Islet of Langerhans (tissue), 1 donor: ENCODE measurements around the gene TMEM132D.
"Not testable (repeated sequence)": the region's sequence is repeated elsewhere in the genome, so short reads cannot be mapped to it uniquely, and the experiment has no call there.

Experiments
- FAIRE-seq: peaks from one replicate; lab custom pipeline; 2011; peaks lifted over from hg19 to GRCh38; lab: Jason Lieb, UNC

The TMEM132D gene

DNA sequence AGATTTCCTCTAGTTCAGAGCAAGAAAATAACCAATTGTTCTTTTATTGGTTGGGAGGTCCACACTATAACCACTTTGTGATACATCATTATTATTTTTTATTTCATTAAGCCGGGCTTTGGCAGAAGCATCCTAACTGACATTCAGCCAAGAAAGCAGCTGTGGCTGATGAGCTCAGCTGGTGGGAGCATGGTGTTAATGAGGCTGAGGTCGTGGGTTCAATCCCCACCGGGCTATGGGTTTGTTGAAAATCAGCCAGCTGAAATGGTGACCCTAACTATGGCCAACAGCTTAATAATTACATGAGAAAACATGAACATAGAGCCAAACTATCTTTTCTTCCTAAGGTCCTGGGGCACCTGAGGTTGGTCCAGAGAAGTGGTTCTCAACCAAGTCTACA, 672.3 kb downstream of the TMEM132D start:
- FAIRE-seq, result no peak

DNA sequence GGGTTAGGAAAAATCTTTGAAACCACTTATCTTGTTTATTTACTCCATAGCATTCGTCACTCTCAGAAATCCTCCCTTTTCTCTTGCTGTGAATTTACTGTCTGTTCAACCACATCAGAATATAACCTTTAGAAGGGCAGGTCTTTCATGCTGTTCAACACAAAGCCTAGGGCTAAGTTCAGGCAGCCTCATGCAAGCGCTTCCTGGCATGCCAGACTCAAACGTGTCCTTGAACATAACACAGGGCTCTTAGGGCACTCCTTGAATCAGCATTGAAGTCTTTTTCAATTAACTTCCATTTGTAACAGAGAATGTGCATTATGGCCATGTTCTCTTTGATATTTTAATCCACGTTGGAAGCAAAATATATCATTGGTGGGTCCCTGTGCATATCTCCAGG, 672.8 kb downstream of the TMEM132D start:
- FAIRE-seq, result no peak

DNA sequence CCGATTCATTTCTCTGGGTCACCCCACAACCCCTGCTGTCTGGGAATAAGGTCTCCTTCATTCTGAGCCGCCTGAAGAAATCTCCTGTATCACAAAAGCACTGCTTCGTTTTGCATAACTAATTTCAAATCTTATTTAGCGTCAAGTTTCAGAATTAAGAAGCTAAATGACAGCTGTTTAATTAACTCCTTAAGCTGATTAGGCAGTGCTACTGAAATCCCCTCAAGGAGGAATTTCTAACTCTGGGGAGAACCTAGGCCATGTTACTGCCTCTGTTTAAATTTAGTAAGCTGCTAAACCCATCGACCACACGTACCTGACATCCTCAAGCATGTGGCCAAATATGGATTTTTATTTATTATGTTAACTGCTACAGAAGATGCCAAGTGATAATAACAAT, 677.0 kb downstream of the TMEM132D start:
- no peak for FAIRE-seq

DNA sequence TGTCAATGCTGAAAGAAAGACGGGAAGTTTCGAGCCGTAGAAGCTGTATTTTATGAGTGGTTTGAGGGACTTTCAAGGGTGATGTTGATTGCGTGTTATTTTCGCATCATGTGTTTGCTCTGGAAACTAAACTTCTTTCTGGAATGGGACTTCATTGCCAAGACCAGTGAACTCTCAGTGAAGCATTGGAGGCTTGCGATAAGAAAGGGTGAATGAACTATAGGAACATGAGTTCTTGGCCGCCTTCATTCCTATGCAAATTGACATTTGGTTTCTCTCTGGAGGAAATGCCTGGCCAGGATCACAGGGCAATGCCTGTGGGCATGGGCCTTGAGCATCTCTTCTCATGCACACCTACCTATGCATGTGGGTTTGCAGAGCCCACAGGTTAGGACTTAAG, 677.8 kb downstream of the TMEM132D start:
- no peak for FAIRE-seq

DNA sequence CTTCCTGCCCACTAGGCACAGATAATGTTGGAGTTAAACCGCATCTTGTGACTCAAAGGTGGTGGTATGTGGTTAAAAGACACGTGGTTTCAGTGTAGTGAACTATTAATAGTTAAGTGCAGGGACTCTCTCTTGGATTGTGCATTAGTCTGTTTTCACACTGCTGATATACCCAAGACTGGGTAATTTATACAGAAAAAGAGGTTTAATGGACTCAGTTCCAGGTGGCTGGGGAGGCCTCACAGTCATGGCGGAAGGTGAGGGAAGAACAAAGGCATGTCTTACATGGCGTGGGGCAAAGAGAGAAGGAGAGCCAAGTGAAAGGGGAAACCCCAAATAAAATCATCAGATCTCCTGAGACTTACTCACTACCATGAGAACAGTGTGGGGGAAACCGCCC, 688.3 kb downstream of the TMEM132D start:
- no peak for FAIRE-seq

DNA sequence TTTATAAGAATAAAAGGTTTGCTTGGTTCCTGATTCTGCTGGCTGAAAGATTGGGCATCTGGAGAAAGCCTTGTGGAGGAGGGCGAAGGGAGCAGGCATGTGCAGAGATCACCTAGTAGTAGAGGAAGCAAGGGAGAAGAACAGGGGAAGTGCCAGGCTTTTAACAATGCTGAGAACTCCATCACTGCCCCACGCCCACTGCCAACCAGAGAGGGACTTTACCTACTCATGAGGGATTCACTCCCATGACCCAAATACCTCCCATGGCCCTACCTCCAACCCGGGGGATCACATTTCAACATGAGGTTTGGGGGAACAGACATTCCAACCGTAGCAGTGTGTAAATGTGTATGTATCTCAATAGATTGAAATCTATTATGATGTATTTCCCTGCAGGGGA, 690.3 kb downstream of the TMEM132D start:
- FAIRE-seq, result no peak

DNA sequence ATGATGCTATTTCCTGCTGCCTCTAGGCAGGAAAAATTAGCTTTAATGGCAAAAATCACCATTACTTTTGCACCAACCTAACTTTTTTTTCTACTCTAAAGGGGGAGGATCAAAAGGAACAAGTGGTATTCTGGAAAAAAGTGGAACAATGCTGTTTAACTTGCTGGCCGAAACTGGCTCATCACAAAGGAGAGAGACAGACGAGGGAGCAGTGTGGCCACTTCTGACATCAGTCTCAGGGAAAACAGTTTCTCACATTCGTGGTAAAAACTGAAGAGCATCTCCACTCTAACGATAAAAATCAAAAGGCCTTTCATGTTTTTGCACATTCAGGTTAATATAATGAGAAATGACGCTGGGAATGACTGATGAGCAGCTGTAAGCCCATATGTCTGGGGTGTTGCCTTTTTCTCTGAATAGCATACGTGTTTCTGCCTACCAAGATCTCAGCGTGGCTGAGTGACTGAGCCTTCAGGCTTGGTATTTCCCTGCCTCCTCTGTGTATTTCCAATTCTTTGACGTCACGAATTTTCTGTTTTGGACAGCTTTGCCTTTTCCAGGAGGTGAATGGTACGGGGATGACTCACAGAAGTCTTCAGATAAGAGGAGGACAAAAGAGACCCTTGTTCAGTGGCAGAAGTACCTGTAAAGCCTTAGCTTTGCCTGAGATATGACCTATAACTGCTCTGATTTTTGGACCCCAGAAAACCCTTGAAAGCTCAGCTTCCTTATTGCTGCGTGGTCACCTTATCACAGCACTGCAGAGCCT, 691.8 kb downstream of the TMEM132D start:
- no peak for FAIRE-seq

DNA sequence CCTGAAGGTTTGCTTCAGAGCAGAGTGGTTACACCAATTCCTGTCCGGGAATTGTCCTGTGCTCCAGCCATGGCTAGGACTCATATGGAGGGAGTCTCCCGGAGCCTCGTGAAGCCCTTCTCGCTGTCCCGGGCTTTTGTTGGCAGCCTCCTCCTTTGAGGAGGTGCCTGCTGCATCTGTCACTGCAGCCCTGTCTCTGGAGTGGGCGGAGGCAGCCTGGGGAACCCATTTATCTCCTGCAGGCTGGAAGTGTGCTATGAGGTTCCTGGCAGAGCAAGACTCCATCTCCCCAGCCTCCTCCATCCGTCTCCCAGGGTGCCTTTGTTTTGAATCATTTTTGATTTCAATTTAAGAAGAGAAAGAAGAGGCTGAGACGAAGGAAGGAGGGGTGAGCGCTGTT, 695.3 kb downstream of the TMEM132D start:
- no peak for FAIRE-seq

DNA sequence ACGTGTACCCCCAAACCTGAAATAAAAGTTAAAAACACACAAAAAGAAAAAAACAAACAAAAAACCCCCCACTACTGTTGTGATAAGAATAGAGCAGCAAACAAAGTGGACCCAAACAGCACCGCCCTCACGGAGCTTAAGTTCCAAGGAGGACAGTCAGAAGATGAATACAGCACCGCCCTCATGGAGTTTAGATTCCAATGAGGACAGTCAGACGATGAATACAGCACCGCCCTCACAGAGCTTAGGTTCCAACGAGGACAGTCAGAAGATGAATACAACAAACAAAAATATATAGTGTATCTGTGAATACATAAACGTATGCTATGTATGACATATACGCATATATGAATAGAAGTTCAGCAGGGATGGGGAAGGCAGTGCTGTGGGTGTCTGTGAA, 696.7 kb downstream of the TMEM132D start:
- FAIRE-seq, result no peak

DNA sequence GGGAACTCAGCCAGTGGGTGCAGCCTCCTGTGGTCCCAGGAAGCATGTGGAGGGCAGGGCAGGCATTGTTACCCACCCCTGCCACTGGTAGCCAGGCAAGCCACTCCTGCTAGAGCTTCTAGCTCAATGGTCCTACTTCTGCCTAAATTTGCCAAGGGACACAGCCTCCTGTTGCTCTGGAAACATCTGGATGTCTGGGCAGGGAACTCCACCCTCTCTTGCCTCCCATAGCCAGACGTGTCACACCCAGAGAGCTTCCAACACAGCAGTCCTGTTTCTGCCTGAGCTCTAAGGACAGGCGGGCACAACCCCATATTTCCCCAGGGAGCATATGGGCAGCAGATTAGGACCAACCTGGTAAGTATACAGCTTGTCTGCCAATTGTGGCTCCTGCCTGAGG, 700.4 kb downstream of the TMEM132D start:
- no peak for FAIRE-seq

DNA sequence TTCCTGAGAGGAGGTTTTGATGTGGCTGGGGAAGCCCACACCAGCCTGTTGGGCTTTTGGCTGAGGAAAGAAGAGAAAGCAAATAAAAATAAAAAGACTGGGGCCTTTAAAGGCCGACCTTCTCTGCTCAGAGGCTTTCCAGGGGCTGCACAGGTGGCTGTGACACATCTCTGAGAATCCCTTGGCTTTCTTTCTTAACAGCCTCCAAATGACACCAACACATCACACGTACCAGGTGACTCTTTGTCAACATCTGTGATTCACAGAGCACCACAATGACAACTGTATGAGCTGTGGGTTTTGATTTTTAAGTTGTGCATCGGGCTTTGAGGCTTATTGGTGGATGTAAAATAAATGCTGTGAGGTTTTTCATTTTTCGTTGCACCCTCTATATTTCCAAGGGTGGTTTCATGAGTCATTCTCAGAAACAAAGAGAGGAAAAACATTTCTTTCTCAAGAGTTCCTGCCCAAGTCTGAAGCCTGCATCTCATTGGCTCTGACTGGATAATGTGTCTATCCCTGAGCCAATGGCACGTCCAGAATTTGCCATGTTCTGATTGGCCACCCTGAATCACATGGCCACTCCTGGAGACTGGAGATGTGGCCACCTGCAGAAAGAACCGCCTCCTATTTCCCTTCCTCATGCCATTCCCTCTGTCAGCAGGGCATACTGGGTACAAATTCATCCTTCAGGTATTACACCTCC, 701.6 kb downstream of the TMEM132D start:
- no peak for FAIRE-seq

DNA sequence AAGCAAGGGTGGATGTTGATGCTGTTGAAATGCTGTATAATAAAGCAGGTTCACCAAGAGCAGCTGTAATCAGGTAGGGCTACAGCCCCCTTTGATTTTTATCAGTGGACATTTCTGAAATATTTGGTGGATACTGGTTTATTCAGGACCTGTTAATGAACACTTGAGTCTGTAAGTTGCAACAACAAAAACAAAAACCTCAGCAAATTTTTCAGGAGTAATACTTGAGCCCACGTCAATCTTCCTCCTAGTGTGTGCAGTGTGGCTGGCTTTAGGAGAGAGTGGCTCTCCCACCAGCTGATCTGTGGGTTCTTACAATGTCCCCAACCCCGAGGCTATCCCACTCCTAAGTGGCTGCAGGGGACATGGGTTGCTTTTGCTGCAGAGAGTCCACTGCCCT, 702.8 kb downstream of the TMEM132D start:
- FAIRE-seq, result no peak

DNA sequence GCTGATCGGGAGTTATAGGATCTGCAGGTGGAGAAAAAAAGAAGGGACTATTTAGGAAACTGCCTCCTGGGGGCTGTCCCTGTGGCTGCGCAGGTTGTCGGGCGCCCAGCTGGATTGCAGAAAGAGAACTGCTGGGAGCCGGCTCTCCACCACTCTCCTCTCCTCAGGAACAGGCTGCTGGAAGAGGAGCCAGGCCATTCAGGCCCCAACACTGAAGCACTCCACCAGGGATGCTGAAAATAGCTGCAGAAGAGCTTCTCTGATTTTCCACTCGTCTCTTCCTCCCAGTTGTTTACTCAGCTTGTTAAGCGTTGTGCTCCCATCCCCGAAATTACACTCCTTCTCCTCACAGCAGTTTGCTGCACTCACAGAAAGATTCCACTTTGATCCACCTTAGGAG, 703.2 kb downstream of the TMEM132D start:
- FAIRE-seq, result no peak

DNA sequence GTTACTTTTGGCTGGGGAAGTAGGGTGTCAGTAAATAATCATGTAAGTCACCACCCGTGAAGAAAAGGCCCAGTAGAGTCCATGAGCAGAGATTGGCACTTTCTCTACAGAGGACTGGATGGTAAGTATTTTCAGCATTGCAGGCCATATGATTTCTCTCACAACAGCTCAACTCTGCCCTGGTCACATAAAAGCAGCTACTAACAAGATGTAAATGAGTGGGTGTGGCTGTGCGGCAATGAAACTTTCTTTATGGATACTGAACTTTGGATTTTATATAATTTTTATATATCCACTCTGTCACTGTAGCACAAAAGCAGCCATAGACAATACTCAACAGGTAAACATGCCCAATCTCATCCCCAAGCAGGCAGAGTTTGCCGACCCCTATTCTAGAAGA, 706.9 kb downstream of the TMEM132D start:
- no peak for FAIRE-seq

DNA sequence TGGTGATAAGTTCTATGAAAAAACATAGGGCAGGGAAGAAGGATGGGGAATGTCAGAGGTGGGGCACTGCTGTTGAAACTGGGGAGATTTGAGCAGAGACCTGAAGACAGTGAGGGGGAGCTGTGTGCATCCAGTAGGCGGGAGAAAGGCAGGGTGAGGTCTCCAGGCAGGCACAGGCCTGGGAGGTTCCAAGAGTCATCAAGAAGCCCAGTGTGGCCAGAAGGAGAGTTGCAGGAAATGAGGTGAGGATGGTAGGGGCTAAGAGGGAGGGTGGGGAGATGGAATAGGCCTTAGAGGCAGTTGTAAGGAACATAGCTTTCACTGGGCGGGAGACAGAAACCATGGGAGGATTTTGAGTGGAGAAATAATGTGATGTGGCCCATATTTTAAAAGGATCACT, 708.7 kb downstream of the TMEM132D start:
- no peak for FAIRE-seq

DNA sequence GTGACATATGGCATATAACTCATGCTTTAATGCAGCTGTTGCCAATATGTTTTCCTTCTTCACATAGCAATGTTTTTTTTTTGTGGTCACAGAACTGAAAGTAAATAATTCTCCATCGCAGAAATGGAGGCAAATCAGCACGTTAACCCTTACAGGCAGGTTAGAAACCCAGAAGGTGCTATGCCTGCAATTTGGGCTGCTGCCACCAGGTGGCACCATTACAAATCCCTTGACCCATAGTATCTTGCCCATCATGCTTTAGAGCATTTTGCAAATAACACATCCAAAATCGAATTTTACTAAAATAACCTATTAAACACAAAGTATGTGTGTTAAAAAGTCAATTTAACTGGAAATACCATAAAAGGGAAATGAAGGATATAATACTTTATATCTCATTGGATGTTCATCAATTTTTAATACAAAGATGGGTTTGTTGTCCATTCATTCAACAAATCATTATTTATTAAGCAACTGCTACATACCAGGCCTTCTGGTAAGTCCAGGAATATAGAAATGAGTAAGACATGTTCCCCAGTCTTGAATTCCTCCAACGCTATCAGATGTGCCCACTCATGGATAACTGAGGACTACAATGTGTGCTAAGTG, 710.5 kb downstream of the TMEM132D start:
- no peak for FAIRE-seq

DNA sequence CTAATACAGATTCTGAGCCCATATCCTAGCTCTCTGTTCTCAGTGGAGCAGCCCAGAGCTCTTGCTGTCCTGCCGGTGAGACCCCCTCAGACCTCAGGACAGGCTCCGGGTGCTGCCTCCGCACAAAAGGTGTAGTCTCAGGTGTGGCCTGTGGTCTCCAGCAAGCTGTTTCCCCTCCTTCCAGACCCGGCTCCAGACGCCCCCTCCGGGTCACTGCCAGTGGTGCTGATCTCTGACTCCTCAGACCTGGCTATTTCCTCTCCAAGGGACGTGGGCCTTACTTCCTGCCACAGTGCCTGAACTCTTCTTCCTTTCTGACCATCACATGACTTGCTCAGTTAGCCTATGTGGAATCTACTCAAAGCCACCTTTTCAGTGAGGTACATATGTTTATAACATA, 713.0 kb downstream of the TMEM132D start:
- FAIRE-seq, result no peak

DNA sequence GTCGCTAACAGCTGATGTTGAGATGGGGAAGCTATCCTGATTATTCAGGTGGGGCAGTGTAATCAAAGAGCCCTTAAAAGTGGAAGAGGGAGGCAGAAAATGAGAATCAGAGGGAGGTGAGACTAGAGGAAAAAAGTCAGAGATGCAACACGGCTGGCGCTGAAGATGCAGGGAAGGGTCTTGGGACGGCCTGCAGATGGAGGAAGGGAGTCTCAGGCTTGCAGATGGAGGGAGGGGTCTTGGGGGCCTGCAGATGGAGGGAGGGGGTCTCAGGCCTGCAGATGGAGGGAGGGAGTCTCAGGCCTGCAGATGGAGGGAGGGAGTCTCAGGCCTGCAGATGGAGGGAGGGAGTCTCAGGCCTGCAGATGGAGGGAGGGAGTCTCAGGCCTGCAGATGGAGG, 713.9 kb downstream of the TMEM132D start:
- FAIRE-seq, result not testable (repeated sequence)

DNA sequence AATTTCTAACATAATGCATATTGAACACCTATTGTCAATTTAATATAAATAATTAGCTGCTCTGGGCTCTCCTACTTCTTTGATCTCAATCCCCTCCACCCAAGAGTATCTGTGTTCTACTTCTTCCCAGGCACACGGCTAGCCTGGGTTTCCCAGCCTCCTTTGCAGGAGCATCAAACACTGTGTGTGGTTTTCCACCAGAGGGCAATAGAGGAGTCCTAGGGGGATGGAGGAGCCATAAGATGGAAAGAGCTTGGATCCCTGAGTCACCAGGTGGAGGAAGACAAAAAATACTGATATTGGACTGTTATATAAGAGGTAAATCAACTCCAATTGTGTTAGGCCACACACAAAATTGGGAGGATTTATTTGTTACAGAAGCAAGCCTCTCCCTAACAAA, 716.9 kb downstream of the TMEM132D start:
- FAIRE-seq, result no peak

DNA sequence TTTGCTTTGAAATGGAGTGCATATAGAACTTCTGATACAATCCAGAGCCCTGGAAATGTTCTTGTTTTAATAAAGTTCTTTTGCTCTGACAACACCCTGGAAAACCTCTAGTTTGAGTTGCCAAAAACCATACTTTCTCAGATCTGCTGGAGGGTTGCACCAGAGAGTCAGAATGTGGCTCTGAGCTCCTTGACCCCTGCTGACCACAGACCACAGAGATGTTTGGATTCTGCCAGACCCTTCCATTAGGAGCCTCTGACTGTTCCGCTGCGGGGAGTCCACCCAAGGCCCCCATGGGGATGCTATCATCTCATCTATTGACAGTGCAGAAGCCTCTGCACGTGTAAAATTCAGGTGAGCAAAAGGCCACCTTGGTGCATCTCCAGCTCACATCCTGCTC, 718.0 kb downstream of the TMEM132D start:
- no peak for FAIRE-seq

DNA sequence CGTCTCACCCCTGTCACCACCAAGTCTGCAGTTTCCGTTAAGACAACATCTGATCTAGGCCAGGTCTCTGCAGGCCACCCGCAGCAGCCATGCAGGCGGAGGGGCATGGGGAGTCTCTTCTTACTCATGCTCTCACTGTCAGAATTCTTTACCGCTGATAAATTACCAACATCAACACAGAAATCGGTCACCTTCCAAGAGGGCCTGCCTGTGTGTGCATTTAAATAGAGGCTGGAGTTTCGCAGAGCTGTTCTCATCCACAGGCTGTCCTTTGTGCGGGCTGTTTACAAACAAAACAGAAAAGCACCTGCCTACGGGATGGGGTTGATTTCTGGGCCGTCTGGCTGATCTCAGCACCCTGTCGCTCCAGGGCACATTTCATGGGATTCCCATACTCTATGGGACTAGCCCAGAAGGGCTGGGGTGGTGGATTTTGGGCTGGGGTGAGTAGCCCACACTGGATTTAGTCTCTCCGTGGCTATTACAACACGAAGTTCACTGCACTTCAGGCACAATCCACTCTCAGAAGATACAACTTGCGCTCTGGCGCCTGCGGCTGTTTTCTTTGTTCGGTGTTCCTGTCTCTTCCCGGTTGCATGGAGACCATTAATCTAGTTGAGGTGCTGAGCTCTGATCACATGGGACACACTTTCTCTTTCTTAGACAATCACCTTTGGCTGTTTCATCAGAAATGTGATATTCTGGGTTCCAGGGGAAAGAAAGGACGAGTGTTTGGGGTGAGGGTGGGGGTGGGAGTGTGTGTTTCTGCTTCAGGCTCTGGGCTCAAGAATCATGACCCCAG, 719.5 kb downstream of the TMEM132D start:
- FAIRE-seq, result no peak

DNA sequence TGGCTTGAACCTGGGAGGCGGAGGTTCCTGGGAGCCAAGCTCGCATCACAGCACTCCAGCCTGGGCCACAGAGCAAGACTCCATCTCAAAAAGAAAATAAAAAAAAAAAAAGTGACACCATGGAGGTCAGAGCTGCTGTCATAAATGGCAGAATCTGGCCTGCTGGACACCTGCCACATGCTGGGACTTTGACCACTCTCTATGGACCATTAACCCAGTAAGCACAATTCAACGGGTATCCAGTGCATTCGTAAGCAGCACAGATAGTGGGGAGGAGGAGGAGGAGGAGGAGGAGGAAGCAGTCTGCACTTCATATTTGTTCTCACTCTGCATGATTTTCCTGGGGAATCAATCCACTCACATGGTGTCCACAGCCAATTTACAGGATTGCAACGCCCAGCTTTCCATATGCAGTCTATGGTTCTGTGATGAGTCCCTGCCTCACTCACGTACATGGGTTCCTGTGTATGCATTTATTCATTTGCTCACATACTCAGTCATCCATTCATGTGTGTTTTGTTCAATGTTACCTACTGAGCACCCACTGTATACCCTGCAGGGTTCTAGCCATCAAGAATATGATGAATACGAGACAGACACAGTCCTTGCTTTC, 723.8 kb downstream of the TMEM132D start:
- no peak for FAIRE-seq
